ENCODE measurements around the gene RPL28.

RPL28 gene

DNA sequence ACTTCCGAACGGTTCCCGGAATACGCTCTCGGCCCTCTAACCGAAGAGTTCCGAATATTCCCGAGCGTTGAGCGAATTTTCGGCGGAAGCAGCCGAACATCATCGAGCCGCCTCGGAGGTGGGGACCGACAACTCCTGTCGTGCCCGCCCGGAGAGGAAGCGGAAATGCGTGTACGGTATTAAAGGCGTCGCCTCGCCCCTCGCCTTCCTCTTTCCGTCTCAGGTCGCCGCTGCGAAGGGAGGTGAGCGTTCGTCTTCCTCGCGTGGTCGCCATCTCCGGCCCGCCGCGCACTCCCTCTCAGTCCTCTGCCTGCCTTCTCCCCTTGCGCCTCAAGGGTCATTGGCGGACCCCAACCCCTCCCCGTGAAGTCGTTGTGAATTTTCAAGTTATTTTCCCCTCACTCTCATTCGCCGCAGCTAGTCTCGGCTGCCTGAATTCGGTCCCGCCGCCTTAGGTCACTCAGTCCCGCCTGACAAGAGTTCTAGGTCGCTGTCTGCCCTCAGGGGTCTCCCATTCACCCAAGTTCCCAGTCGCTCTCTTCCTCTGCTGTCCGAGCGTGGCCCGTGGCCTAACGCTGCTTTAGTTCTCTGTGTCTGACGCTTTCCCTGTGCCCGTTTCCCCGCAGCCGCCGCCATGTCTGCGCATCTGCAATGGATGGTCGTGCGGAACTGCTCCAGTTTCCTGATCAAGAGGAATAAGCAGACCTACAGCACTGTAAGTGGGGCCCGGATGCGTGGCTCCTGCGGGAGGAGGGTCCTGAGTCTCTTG is at the start of gene RPL28:
Gene RPL28, plus strand, starts transcription at position 209 of the 769 bp plus-strand sequence. Its CDS starts 426 bp downstream, at position 635.
- peak in 55 of 56 donors; percentile 81 to 99 (median 97) for DNase-seq

DNA sequence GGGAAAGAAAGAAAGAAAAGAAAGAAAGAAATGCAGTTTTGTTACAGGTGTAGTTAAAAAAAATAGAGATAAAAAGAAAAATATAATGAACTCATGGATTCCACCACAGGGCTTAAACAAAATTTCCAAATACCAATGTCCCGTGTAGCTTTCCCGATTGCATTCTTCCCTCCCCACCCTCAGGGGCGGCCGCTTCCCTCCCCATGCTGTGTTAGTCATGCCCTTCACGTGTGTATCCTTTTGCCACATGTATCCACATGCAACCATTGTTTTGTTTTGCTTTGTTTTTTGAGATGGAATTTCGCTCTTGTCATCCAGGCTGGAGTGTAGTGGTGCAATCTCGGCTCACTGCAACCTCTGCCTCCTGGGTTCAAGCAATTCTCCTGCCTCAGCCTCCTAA is 49.6 kb upstream of the RPL28 start:
- DNase-seq = no peak

DNA sequence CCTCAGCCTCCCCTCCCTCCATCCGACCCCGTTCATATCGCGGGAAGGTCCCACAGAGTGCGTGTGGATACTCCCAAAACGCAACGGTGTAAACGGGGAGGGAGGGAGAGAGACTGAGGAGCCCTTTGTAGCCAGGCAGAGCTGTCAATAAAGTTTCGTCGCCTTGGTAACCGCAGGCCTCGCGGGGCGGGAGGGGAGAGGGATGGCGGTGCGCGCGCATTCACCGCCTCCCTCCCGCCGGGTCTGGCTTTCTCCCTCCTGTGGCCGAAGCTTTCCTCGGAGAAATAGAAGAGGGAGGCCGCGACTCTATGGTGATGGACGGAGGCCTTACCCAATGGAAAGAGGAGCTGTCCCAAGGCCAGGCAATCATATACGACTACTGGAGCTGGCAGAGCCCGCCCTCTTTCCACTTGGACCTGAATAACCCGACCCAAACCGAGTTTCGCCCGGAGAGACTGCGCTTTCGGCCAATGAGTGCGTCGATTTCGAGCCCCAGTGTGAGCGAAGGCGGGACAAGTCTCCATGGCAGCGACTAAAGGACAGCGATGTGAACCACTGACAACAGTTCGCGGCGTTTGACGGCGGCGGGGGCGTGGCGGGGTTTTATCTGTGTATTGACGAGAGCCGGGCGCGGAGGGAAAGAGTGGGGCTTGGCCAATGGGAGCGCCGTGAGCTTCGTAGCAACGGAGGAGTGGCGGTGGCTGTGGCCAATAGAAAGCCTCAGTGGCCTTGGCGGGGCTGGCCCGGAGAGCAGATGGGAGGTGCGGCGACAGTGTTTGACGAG is 46.4 kb upstream of the RPL28 start, which contains the start of gene KMT5C:
Gene KMT5C, plus strand, starts transcription at position 772 of the 784 bp plus-strand sequence. CDS start 2,061 bp downstream, outside the sequence.
- peak; percentile 91 to 100 (median 100) for DNase-seq

DNA sequence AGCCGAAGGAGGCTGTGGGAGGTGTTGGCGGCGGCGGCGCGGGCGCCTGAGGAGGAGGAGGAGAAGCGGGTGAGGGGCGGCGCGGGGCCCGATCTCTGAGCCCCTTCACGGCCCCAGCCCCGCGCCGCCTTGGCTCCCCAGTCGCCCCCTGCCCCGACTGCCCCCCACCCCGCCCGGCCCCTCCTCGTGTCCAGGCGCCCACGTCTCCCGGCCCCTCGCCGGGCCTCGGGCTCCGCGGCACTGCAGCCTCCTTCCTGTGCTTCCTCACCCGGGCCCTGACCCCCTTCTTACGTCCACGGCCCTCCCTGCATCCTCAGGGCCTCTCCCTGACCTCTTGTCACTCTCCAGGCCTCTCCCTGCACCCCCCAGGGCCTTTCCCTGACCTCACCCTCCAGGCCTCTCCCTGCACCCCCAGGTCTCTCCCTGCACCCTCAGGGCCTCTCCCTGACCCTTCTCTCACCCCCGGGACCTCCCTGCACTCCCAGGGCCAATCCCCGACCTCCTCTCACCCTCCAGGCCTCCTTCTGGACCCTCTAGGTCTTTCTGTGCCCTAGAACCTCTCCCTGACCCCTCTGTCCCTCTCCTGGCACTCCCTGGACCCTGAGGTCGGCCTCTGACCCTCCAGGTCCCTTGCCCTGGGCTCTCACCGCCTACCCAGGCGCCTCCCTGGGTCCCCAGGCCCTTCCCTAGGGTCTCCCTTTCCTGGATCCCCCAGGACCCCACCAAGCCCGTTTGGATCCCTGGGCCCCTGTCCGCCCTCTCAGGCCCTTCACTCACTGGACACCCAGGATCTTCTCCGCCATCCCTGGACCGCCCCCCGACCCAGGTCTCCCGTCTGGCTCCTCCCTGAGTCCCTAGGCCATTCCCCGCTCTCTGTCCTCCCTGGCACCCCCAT is 45.6 kb upstream of the RPL28 start:
- peak in 6 of 56 donors; percentile 27 to 69 (median 52) for DNase-seq

DNA sequence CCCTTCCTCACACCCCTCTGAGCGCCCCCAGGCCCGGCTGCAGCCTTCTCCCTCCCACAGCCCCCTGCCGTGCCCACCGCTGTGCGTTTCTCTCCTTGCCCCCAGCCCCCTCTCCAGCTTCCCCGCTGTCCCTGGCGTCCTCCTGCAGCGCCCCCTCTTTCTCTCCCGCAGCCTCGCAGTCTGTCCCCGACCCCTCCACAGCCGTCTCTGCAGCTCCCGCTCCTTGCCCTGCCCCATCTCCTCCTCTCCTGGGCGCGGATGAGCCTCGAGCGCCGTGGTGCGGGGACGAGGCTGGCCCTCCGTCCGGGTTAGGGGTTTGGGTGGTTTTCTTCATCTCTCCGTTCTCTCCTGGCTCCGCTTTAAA is 45.0 kb upstream of the RPL28 start:
- DNase-seq = peak in 6 of 56 donors; percentile 8 to 30 (median 21)

DNA sequence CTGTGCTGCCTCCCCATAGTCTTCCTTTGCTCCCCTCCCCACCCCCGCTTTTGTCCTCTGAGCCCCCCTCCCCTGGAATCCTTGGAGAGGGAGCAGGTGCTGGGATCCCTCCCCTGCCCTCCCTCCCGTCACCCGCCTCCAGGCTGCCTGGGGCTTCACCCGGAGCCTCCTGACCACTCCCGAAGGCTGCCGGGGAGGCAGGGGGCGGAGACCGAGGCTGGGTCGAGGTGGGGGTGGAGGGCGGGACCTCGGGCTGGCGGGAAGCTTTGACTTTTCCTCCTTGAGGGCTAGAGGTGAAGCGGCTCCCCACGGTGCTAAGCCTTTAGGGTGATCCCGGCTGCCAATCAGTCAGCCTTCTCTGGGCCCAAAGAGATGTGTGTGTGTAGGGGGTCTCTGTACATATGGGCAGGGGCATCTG is 44.6 kb upstream of the RPL28 start:
- DNase-seq = peak in 26 of 56 donors; percentile 8 to 56 (median 26)

DNA sequence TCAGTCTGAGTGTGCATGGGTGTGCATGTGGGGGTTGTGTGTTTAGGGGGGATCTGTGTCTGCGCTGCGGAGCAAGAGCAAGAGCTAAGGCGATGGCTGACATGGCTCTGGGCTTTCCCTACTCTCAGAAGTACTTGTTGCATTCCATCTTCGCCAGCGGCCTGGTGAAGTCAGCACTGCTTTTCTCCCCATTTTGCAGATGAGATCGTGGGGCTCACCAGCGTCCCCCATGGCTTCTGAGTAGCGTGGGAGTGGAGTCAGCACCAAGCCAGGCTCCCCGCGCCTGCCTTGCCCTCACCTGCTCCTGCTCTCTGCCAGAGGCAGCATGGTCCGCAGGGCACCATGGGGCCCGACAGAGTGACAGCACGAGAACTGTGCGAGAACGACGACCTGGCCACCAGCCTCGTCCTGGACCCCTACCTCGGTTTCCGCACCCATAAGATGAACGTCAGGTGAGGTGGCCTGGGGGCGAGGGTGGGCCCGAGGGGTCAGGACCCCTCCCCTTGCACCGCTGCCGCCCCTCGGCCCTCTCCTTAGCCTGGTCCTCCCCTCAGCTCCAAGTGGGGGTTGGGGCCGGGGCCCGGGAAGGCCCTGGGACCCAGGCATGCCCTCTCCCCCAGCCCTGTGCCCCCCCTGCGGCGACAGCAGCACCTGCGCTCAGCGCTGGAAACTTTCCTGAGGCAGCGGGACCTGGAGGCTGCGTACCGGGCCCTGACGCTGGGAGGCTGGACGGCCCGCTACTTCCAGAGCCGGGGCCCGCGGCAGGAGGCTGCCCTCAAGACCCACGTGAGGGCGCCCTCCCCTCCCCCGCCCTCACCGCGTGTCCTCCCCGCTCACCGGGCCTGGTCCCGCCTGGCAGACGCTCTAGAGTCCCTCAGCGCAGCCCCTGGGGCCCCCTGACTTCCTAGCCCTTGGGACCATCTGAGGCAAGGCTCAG is 43.9 kb upstream of the RPL28 start:
- DNase-seq = no peak

DNA sequence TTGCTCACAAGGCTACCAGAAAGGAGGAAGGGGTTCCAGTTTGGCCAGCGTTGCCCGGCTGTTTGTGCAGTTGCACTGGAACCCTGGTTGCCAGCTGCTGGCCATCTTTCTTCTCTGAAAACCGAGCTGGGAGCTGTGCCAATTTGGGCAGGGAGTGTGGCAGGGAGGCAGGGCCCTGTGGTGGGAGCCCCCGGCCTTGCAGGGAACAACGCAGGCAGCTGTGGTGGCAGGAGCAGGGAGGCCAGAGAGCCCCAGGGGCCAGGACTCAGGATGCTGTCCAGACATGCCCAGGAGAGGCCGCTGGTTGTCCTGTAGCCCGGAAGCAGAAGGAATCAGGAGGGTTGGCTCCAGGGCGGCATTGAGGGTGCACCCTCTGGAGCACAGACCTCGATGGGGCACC is 41.3 kb upstream of the RPL28 start:
- peak in 45 of 56 donors; percentile 4 to 77 (median 43) for DNase-seq

DNA sequence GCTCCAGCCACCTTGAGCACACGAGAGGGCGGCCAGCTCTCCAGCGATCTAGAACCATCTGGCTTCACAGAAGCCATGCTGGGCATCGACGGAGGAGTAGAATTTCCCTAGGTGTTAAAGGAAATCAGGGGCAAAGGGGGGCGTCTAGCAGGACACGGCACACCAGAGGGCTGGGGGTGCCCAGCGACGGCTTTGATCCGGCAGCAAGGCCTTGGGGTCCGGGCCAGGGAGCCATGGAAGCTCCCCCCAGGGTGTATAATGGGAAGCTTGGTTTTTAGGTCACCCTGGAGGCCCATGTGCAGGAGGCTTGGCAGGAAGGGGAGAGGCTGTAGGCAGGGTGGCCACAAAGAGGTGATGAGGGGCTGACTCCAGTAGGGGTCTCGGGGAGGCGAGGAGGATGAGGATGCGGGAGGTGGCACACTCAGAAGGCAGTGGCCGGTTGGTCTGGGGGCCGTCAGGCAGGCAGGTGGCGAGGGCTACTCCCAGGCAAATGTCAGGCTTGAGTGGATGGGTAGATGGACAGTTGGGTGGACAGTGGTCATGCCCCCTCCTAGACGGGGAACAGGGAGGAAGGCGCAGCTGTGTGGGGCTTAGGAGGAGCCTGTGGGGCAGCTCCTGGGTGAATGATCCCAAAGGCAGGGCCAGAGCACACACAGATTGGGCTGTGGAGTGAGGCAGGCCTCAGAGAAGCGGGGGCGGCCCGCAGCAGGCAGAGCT is 40.5 kb upstream of the RPL28 start:
- no peak for DNase-seq

DNA sequence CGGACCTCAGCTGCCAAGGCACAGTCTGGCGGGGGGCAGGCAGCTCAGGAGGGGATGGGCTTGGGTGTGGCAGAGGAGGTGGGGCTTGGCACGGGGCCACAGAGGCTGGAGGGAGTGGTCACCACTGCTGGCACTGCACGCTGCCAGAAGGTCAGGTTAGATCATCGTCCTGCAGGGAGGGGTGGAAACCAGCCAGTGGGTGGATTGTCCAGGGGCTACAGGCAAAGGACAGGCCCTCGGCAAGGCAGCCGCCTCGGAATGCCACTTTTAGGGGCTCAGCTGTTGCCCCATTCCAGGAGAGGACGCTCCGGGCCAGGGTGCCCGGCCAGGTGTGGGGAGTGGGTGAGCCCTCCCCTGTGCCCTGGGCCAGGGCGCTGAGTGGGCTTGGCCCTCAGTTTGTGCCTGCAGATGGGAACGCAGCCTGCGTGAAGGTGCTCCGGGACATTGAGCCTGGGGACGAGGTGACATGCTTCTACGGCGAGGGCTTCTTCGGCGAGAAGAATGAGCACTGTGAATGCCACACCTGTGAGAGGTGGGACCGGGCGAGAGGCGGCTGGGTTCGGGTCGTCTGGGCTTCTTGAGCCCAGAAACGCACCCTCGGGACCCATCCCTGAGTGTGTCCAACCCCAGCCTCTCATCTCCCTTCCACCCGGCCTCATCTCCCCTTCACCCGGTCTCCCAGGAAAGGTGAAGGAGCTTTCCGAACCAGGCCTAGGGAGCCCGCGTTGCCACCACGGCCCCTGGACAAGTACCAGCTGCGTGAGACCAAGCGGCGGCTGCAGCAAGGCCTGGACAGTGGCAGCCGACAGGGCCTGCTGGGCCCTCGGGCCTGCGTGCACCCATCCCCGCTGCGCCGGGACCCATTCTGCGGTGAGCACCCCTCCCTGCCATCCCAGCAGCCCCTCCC is 39.7 kb upstream of the RPL28 start:
- DNase-seq = peak in 2 of 56 donors; percentile 16 to 51

DNA sequence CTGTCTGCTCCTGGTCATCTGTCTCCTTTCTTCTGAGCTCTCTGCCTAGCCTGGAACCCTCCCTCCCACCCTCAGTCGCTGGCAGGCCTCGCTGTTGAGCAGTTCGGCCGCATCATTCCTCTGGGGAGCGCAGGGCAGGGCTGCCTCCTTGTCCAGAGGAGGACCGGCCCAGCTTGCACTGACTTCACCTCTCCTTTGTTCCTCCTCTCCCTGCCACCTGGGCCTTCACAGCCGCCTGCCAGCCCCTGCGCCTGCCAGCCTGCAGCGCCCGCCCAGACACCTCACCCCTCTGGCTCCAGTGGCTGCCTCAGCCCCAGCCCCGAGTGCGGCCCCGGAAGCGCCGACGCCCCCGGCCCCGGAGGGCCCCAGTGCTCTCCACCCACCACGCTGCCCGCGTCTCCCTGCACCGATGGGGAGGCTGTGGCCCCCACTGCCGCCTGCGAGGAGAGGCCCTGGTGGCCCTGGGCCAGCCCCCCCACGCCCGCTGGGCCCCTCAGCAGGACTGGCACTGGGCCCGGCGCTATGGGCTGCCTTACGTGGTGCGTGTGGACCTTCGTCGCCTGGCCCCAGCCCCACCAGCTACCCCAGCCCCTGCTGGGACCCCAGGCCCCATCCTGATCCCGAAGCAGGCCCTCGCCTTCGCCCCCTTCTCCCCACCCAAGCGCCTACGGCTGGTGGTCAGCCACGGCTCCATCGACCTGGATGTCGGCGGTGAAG is 38.8 kb upstream of the RPL28 start:
- no peak for DNase-seq

DNA sequence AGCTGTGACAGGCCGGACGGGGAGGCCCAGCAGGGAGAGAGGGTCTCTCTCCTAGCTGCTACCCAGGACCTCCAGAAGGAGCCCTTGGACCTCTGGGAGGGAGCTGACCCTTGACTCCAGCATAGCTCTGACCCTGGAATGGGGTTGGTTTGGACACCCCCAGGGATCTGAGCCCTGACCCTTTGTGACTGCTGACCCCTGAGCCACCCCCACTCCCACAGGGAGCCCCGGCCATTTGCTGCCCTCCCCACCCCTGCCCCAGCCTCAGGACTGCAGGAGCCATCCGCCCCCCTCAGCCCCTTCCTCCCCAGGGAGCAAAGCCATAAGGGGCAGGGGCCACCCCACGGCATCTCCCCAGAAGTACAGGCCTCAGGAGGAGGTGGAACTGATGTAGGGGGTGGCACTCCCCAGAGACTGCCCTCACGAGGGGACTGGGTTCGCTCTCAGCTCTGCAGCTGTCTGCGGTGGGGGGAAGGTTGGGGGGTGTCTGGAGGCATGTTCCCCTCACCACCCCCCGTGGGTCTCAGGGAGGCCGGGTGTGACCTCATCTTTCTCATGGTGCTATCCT is 38.2 kb upstream of the RPL28 start:
- DNase-seq = no peak

DNA sequence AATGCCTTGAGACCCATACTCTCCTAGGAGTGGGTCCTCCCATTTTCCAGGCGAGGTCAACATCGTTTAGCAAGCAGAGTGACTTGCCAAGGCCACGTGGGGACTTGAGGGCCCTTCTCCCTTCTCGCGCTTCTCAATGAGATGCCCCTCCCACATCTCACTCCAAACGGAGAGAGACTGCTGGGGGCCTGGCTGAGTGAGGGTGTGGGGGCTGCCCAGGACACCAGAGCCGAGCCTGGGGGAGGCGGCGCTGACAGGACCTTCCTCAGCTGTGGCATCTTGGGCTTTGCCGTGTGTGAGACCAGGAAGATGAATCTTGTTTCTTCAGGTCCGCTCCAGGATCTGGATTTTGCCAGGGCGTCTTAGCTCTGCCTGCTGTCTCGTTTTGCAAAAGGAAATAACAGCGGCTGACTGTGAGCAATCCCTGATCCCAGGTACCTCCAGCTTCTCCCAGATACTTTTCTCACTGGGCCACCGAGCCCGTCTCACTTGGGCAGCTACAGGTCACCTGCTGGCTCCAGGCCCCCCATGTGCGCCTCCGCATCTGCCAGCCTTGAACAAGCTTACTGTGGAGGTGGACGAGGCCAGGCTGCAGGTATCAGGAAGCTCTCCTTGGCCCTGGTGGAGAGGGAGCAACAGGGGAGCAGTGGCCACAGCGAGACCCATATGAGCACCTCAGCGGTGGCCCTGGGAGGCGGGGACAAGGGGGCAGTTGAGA is 37.3 kb upstream of the RPL28 start:
- peak in 1 of 56 donors; percentile 2 for DNase-seq

DNA sequence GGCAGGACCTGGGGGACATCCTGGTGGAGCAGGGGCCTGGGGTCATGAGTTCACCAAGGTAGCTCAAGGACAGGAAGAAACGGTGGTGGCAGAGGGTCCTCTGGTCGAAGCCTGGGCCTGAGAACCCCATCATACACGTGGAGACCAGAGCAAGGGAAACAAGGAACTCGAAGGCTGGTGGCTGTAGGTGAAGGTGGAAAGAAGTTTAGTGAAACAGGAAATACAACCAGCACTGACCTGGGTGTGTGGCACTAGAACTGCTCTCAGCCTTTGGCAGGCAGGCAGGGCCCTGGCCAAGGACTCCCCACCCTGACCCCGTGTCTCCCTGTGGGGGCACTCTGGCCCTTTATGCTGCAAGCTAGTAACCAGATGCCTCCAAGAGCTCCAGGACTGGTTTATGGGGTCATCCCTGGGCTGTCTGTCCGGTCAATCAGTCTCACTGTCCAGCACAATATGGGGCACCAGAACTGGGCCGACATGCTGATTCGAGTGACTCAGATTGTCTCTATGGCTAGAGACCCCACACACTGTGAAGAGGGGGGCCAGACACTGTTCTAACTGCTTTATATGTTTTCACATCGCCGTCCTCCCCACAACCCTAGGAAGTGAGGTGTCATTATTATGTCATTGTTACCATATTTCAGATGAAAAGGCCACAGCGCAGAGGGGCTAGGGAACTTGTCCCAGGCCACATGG is 35.0 kb upstream of the RPL28 start:
- no peak for DNase-seq

DNA sequence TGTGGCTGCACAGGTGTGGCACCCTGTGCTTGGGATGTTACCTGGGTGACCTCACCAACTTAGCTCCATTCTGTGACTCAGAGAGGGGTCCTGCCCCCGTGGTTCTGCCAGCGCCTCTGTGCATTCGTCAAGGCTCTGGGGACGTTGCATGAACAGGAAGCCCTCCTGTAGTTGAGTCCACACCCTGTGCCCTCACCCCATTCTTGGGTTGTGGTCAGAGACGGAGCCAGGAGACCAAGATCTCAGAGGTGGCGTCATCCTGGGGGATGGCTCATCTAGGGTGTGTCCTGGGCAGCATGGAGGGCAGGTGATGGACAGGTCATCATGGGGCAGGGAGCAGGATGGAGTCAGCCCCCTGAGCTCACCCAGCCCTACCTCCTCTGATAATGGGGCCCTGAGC is 33.7 kb upstream of the RPL28 start:
- no peak for DNase-seq

DNA sequence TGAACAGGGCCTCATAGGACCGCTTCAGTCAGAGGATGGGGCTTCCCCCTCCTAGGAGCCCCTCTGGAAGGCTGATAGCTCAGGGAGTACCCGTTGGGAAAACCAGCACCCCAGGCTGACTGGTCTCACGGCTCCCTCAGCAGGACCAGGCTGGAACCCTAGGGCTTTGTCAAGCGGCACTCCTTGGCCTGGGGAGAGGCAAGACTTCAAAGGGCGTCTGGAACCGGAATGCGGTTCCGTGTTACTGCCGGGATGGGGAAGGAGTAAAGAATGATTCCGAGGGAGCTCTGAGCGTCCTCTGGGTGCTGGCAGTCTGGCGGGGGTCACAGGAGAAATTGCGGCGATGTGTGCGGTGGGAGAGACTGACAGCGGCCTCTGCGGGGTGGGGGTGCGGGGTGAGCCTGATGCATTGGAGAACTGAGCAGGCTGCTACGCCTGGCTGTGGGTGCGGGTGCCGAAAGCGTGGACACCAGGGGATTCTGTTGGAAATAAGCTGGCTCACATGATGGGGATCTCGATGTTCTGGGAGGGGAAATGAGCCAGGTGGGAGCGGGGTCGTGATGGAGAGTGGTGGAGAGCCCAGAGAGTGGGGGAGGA is 33.1 kb upstream of the RPL28 start:
- no peak for DNase-seq
